Panc1 (cell line): ENCODE measurements around the gene SH3GL1. TPM values are rescaled to one million over a fixed set of nuclear protein-coding genes. Genes with fewer than 3 reads are reported as not detected.
"Not testable (repeated sequence)": the region's sequence is repeated elsewhere in the genome, so short reads cannot be mapped to it uniquely, and the experiment has no call there.

Experiments
- ATAC-seq: fragments of 200-7000 bp; cut with Tn5 transposase; 2 replicates; pipeline ENCODE4 v1.9.1; 2020; ENCODE audit warnings: mild to moderate bottlenecking, moderate library complexity
- BruUV-seq: library from RNA; stranded (reverse); fragments of 400-500 nt; replicated peaks from 2 replicates; lab custom pipeline; 2021; lab: Mats Ljungman, UMichigan
- CTCF ChIA-PET: fragments of 300-600 bp; sonication (Branson Sonifier 250); formaldehyde crosslinking; loops from one replicate; lab custom pipeline; 2022; ENCODE audit warnings: antibody characterized with exemption; lab: Charles Lee
- POLR2A ChIA-PET: fragments of 300-600 bp; sonication (Branson Sonifier 250); formaldehyde crosslinking; loops from one replicate; lab custom pipeline; 2022; ENCODE audit warnings: antibody characterized with exemption; lab: Charles Lee
- DNase-seq: peaks from one replicate; pipeline ENCODE4 v3.0.0-alpha.2; 2010; ENCODE audit warnings: low read depth, low spot score
- H3K27ac ChIP-seq: 2 replicates; pipeline ENCODE4 v1.5.1; 2011; ENCODE audit warnings: mild to moderate bottlenecking, low read length, inconsistent platforms
- H3K27me3 ChIP-seq: fragments of 200-500 bp; sonication (Bioruptor generic); 2 replicates; pipeline ENCODE4 v1.6.0; 2014; ENCODE audit warnings: low read length, inconsistent platforms; ENCODE audit not compliant: control insufficient read depth, insufficient read depth
- H3K36me3 ChIP-seq: fragments of 200-500 bp; sonication (Bioruptor generic); 2 replicates; pipeline ENCODE4 v1.5.1; 2014; ENCODE audit warnings: inconsistent platforms, mild to moderate bottlenecking, low read length, moderate library complexity; ENCODE audit not compliant: control insufficient read depth, insufficient read depth
- H3K4me1 ChIP-seq: 2 replicates; pipeline ENCODE4 v1.5.1; 2011; ENCODE audit warnings: inconsistent platforms, mild to moderate bottlenecking, low read length, moderate library complexity; ENCODE audit not compliant: control insufficient read depth, insufficient read depth
- H3K4me3 ChIP-seq, 2 experiments: 2 replicates each; pipeline ENCODE4 v1.5.1; 2011 to 2012; ENCODE audit warnings: low read depth in 2 of 2, low read length in 2 of 2, mild to moderate bottlenecking in 2 of 2, inconsistent platforms in 1 of 2, moderate library complexity in 1 of 2
- H3K9me3 ChIP-seq: fragments of 200-500 bp; sonication (Bioruptor generic); 2 replicates; pipeline ENCODE4 v1.5.1; 2014; ENCODE audit warnings: low read depth, mild to moderate bottlenecking, inconsistent platforms, low read length, moderate library complexity; ENCODE audit not compliant: control insufficient read depth, insufficient read depth
- POLR2AphosphoS5 ChIP-seq: IDR thresholded peaks from 2 replicates; pipeline ENCODE4 v1.6.1; 2012; ENCODE audit warnings: mild to moderate bottlenecking, low read depth, low read length, moderate library complexity
- REST ChIP-seq, 2 experiments: IDR thresholded peaks; 2 replicates each; pipeline ENCODE4 v1.6.1; 2011 to 2012; ENCODE audit warnings: low read depth in 2 of 2, control low read depth in 1 of 2, low read length in 1 of 2, mild to moderate bottlenecking in 1 of 2, moderate library complexity in 1 of 2; ENCODE audit not compliant: insufficient read depth in 1 of 2
- SIN3A ChIP-seq: IDR thresholded peaks from 2 replicates; pipeline ENCODE4 v1.6.1; 2012; ENCODE audit warnings: low read depth, mild to moderate bottlenecking, low read length, moderate library complexity, borderline replicate concordance; ENCODE audit not compliant: insufficient read depth
- TCF7L2 ChIP-seq: IDR thresholded peaks from 2 replicates; pipeline ENCODE4 v1.6.1; 2011; ENCODE audit warnings: mild to moderate bottlenecking, low read depth, low read length, inconsistent platforms
- in situ Hi-C: cut with HindIII; loops from 2 replicates; pipeline ENCODE4 v1.10.0; 2016; ENCODE audit warnings: low sequenced_read_pairs, low pct_unique_long_range_greater_than_20kb
- intact Hi-C: fragments of 100-400 bp; cut with micrococcal nuclease; formaldehyde crosslinking; loops from one replicate; pipeline ENCODE4 v1.10.0; 2022; ENCODE audit not compliant: unreplicated experiment
- total RNA-seq: library from RNA; stranded (reverse); gene quantifications from one replicate; pipeline ENCODE4 v1.2.1, GENCODE V29; 2021; ENCODE audit not compliant: unreplicated experiment
- TF ChIP-seq, protein P1 (sequence below): fragments of 450-650 bp; IDR thresholded peaks from 2 replicates; pipeline ENCODE4 v1.5.1; 2017; ENCODE audit warnings: mild to moderate bottlenecking

SH3GL1 gene
- total RNA-seq, 1 experiment from 2014 or later, result 57.1 TPM

DNA sequence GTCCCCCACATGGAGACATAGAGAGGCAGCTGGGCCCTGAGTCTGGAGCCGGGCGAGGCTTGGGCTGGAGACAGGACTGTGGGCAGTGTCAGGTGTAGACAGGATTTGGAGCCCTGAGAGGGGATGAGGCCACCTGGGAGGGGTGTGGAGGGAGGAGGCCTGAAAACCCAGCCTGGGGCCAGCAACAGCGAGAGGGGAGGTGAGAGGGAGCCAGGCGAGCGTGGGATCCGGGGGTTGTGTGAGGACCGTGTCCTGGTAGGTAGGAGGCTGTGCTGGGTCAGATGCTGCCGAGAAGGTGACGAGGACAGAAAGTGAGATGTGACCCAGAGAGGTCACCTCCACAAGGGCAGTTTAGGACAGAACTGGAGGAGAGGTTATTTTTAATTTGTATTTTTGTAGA, 49.6 kb downstream of the SH3GL1 start:
- H3K27ac ChIP-seq, result no peak overlapping the region
- in situ Hi-C loops, result no loop called here
- intact Hi-C loops, result loop anchor here (2.0 kb wide), 1 partner anchor 84 kb away; no protein-coding TSS in a partner anchor
- H3K4me1 ChIP-seq, result no peaks in the 10 kb centered on the region
- no TSS peak for BruUV-seq
- ATAC-seq (no peak), DNase-seq (no peak)
- CTCF ChIA-PET, result no interaction called here
- H3K9me3 ChIP-seq, result no peaks in the 10 kb centered on the region
- TF ChIP-seq REST (IDR thresholded peaks at IDR 0.05; ENCODE audit: insufficient read depth in 1 of 2, low read depth in 2 of 2, low read length in 1 of 2), result no peak
- no peak for TF ChIP-seq POLR2AphosphoS5
- no peak for TF ChIP-seq TCF7L2
- TF ChIP-seq, protein P1, sequence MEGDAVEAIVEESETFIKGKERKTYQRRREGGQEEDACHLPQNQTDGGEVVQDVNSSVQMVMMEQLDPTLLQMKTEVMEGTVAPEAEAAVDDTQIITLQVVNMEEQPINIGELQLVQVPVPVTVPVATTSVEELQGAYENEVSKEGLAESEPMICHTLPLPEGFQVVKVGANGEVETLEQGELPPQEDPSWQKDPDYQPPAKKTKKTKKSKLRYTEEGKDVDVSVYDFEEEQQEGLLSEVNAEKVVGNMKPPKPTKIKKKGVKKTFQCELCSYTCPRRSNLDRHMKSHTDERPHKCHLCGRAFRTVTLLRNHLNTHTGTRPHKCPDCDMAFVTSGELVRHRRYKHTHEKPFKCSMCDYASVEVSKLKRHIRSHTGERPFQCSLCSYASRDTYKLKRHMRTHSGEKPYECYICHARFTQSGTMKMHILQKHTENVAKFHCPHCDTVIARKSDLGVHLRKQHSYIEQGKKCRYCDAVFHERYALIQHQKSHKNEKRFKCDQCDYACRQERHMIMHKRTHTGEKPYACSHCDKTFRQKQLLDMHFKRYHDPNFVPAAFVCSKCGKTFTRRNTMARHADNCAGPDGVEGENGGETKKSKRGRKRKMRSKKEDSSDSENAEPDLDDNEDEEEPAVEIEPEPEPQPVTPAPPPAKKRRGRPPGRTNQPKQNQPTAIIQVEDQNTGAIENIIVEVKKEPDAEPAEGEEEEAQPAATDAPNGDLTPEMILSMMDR, result no peak
- TF ChIP-seq SIN3A, result no peak
- POLR2A ChIA-PET, result no interaction called here
- no peaks in the 10 kb centered on the region for H3K27me3 ChIP-seq
- H3K36me3 ChIP-seq, result no peaks in the 10 kb centered on the region
- no peak overlapping the region for H3K4me3 ChIP-seq

DNA sequence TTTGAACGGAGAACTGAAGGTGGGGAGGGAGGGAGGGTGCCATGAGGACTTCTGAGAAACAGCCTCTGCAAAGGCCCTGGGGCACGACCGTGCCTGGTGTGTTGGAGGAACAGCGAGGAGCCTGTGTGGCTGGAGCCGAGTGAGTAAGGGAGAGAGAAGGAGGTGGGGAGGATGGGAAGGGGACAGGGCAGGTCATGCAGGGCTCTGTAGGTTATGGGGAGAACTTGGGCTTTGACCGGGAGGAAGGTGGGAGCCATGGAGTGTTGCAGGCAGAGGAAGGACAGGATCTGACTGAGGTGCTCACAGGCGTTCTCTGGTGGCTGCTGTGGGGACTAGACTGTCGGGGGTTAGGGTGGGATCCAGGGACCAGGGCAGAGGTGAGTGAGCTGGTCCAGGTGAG, 50.2 kb downstream of the SH3GL1 start:
- POLR2A ChIA-PET, result no interaction called here
- no peaks in the 10 kb centered on the region for H3K4me1 ChIP-seq
- in situ Hi-C loops (no loop called here), intact Hi-C loops (loop anchor here (2.0 kb wide), 1 partner anchor 83 kb away; no protein-coding TSS in a partner anchor)
- CTCF ChIA-PET, result no interaction called here
- H3K9me3 ChIP-seq, result no peaks in the 10 kb centered on the region
- no peak for DNase-seq
- TF ChIP-seq, protein P1, result no peak
- TF ChIP-seq TCF7L2 (no peak), REST (IDR thresholded peaks at IDR 0.05; ENCODE audit: insufficient read depth in 1 of 2, low read depth in 2 of 2, low read length in 1 of 2) (no peak)
- no peak for ATAC-seq
- no peak overlapping the region for H3K27ac ChIP-seq
- H3K27me3 ChIP-seq, result no peaks in the 10 kb centered on the region
- H3K4me3 ChIP-seq, result no peak overlapping the region
- no TSS peak for BruUV-seq
- no peaks in the 10 kb centered on the region for H3K36me3 ChIP-seq

DNA sequence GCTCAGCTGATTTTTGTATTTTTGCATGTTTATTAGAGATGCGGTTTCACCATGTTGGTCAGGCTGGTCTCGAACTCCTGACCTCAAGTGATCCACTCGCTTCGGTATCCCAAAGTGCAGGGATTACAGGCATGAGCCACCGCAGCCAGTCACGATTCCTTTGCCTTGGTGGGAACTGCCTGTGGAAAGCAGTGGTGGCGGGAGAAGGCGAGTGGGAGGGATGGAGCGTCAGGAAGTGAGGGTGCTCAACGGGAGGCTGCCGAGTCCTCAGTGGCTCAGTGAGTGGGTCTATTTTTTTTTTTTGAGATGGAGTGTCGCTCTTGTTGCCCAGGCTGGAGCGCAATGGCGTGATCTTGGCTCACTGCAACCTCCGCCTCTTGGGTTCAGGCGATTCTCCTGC, 51.1 kb downstream of the SH3GL1 start:
- BruUV-seq, in situ Hi-C loops, intact Hi-C loops, POLR2A ChIA-PET, CTCF ChIA-PET, H3K9me3 ChIP-seq, DNase-seq, H3K27me3 ChIP-seq, H3K4me1 ChIP-seq, ATAC-seq, H3K36me3 ChIP-seq, H3K4me3 ChIP-seq, H3K27ac ChIP-seq: not testable (repeated sequence)
